ENCODE measurements around the gene TRAF4.

- TF ChIP-seq POLR2AphosphoS5 (IDR thresholded peaks at IDR 0.05; ENCODE audit: low read depth, low read length) (no peak), REST (IDR thresholded peaks at IDR 0.05; ENCODE audit: insufficient read depth in 1 of 2, low read depth in 2 of 2, low read length in 2 of 2) (no peak), SIN3A (IDR thresholded peaks at IDR 0.05; ENCODE audit: borderline replicate concordance, insufficient read depth, low read length) (no peak), TAF1 (IDR thresholded peaks at IDR 0.05; ENCODE audit: borderline replicate concordance, insufficient read depth, low read length) (no peak), FOXP2 (optimal IDR thresholded peaks at IDR 0.05; ENCODE audit: borderline replicate concordance, extremely low read depth, extremely low read length, insufficient read depth) (no peak)
These were observed 19.5 kb downstream of the TRAF4 start for GRCh38 chr17:28763137-28763799.

Data from PFSK-1 (cell line).